Limb (tissue), 2 donors: ENCODE data around the gene NEURL2.

ENCODE experiments used
- DNase-seq, 2 donors: peaks; one replicate each; pipeline ENCODE4 v3.0.0-alpha.2; 2016; ENCODE audit errors: extremely low spot score in 2 of 2

The NEURL2 gene

GRCh38 chr20:45848421-45848820, 42.6 kb downstream of the NEURL2 start:
- no peak for DNase-seq

- DNase-seq = no peak
These were observed 45.6 kb downstream of the NEURL2 start for GRCh38 chr20:45845452-45845851.

- no peak for DNase-seq
These were observed 47.5 kb downstream of the NEURL2 start for GRCh38 chr20:45843506-45843905.

- no peak for DNase-seq
These were observed 48.7 kb downstream of the NEURL2 start for GRCh38 chr20:45842169-45842812.

GRCh38 chr20:45841407-45842129, 49.4 kb downstream of the NEURL2 start:
- no peak for DNase-seq

- no peak for DNase-seq
These were observed 50.3 kb downstream of the NEURL2 start for GRCh38 chr20:45840700-45841198.
